Psoas muscle (tissue), 8 donors: Measurements from ENCODE around the gene PLD3. TPM values are rescaled to one million over a fixed set of nuclear protein-coding genes. Genes with fewer than 3 reads are reported as not detected.

Experiments used
- ATAC-seq, 4 donors: fragments of 200-7000 bp; cut with Tn5 transposase; one replicate each; pipeline ENCODE4 v1.9.1; 2020; ENCODE audit warnings: moderate library complexity in 3 of 4, mild to moderate bottlenecking in 2 of 4
- DNase-seq, 2 donors: peaks; one replicate each; pipeline ENCODE4 v3.0.0-alpha.2; 2020
- H3K27ac ChIP-seq: fragments of 200-600 bp; one replicate; pipeline ENCODE4 v1.8.0; 2022
- H3K27me3 ChIP-seq, 3 donors: fragments of 200-600 bp in 1 of 3; one replicate each; pipeline versions ENCODE4 v1.6.1 to v1.8.0; 2013 to 2022; ENCODE audit warnings: low read length in 2 of 3, mild to moderate bottlenecking in 2 of 3, moderate library complexity in 1 of 3; ENCODE audit not compliant: insufficient read depth in 3 of 3
- H3K36me3 ChIP-seq, 2 donors: fragments of 200-600 bp in 1 of 2; one replicate each; pipeline versions ENCODE4 v1.6.1 to v1.8.0; 2013 to 2022; ENCODE audit warnings: low read depth in 1 of 2, mild to moderate bottlenecking in 1 of 2, moderate library complexity in 1 of 2; ENCODE audit not compliant: insufficient read depth in 1 of 2
- H3K4me1 ChIP-seq: fragments of 200-600 bp; one replicate; pipeline ENCODE4 v1.8.0; 2022
- H3K4me3 ChIP-seq: fragments of 200-600 bp; one replicate; pipeline ENCODE4 v1.8.0; 2022; ENCODE audit warnings: mild to moderate bottlenecking
- H3K9me3 ChIP-seq: fragments of 200-600 bp; one replicate; pipeline ENCODE4 v1.8.0; 2022
- WGBS, 3 donors: extraction: QIAGEN DNeasy Blood & Tissue Kit; methylation state at CpG; one replicate each; pipeline versions ENCODE4 v1.1.6 to v1.1.7; 2013; 5-methylcytosine and 5-hydroxymethylcytosine counted together
- intact Hi-C, 2 donors: fragments of 100-400 bp; cut with DNase I; formaldehyde crosslinking; loops; one replicate each; pipeline versions ENCODE4 v1.11.0 to v1.14.2; 2022
- polyA plus RNA-seq, 3 donors: library from polyadenylated mRNA; stranded (reverse); fragments of 200-250 nt; gene quantifications; one replicate each; pipeline ENCODE4 v1.2.3, GENCODE V29; 2013
- total RNA-seq, 4 donors: library from RNA; stranded (reverse); fragmentation: NEBNext Ultra II Directional in 2 of 4; extraction: Animal tissue kit (Norgen Biotek cat#: 25700) in 2 of 4; gene quantifications; one replicate each; pipeline versions ENCODE4 v1.2.1 to v1.2.4, GENCODE V29; 2021 to 2023
- TF ChIP-seq, protein P1 (sequence below): fragments of 200-600 bp; IDR thresholded peaks from one replicate; pipeline ENCODE4 v1.8.0; 2022; ENCODE audit warnings: antibody characterized with exemption
- donor health status: healthy with polysubstance abuse.
- donor health status: DM: no; HTN: no; CAD: no; lungs with moderate emphysema.
- donor health status: Bipolar disorder and iron deficiency.
- donor health status: healthy.
- donor health status: DM: yes; HTN: yes; CAD: no.
- donor health status: DM: no; HTN: no; CAD: no.
- donor health status: DM: no; HTN: no; CAD: no.
- donor health status: DM: yes; HTN: yes; CAD: no.

PLD3 gene
- total and polyA plus RNA-seq, 7 donors = 60.2 to 116 (median 84.2) TPM

DNA sequence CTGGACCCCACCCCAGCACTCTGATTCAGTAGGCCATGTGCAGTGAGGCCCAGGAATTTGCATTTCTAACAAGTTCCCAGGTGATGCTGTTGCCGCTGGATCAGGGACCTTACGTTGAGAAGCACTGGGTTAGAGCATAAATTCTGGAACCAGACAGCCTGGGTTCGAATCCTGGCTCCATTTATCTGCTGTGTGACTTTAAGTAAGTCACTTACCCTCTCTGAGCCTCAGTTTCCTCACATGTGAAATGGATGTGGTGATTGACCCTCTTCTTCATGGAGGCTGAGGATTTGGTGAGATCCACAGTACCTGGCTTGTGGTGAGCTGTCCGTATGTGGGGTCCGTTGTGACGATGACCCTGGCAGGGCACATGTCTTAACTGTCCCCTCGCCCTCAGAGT is 25.6 kb downstream of the PLD3 start:
- TF ChIP-seq, protein P1, sequence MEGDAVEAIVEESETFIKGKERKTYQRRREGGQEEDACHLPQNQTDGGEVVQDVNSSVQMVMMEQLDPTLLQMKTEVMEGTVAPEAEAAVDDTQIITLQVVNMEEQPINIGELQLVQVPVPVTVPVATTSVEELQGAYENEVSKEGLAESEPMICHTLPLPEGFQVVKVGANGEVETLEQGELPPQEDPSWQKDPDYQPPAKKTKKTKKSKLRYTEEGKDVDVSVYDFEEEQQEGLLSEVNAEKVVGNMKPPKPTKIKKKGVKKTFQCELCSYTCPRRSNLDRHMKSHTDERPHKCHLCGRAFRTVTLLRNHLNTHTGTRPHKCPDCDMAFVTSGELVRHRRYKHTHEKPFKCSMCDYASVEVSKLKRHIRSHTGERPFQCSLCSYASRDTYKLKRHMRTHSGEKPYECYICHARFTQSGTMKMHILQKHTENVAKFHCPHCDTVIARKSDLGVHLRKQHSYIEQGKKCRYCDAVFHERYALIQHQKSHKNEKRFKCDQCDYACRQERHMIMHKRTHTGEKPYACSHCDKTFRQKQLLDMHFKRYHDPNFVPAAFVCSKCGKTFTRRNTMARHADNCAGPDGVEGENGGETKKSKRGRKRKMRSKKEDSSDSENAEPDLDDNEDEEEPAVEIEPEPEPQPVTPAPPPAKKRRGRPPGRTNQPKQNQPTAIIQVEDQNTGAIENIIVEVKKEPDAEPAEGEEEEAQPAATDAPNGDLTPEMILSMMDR = no peak
- 93 to 98% (median 95%) methylated on average over 7 of the region's 7 CpGs for WGBS, 3 donors
- intact Hi-C loops = no loop called here
- DNase-seq (no peak), ATAC-seq (no peak)
- Histone ChIP-seq H3K9me3 (no peaks in the 10 kb centered on the region), H3K27ac (no peak overlapping the region), H3K4me3 (no peak overlapping the region), H3K36me3 (peaks cover 0 to 89% of the 10 kb centered on the region in 2 donors), H3K4me1 (no peaks in the 10 kb centered on the region), H3K27me3 (no peaks in the 10 kb centered on the region)

DNA sequence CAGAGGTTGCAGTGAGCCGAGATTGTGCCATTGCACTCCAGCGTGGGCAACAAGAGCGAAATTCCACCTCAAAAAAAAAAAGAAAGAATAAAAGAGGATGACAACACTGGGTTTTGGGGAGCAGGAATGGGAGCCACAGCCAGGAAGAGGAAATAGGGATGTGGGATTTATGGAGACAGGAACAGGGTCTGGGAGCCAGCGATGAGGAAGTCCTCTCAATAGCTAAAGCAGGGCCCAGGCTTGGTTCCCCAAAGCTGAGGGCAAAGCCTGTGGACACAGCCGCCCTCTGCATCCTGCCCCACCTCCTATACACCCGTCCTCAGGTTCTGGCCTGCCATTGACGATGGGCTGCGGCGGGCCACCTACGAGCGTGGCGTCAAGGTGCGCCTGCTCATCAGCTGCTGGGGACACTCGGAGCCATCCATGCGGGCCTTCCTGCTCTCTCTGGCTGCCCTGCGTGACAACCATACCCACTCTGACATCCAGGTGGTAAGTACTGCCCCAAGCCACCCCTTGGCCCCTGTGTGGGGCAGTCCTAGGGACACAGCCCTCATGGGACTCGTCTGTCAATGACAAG is 27.9 kb downstream of the PLD3 start:
- no peaks in the 10 kb centered on the region for H3K27me3 ChIP-seq
- ATAC-seq (no peak), DNase-seq (no peak)
- H3K27ac ChIP-seq = no peak overlapping the region
- H3K4me1 ChIP-seq = no peaks in the 10 kb centered on the region
- intact Hi-C loops = no loop called here
- 93 to 95% (median 94%) methylated on average over 15 to 17 of the region's 17 CpGs for WGBS, 3 donors
- H3K9me3 ChIP-seq = no peaks in the 10 kb centered on the region
- H3K36me3 ChIP-seq = peaks cover 0 to 81% of the 10 kb centered on the region in 2 donors
- TF ChIP-seq, protein P1 = no peak
- no peak overlapping the region for H3K4me3 ChIP-seq

DNA sequence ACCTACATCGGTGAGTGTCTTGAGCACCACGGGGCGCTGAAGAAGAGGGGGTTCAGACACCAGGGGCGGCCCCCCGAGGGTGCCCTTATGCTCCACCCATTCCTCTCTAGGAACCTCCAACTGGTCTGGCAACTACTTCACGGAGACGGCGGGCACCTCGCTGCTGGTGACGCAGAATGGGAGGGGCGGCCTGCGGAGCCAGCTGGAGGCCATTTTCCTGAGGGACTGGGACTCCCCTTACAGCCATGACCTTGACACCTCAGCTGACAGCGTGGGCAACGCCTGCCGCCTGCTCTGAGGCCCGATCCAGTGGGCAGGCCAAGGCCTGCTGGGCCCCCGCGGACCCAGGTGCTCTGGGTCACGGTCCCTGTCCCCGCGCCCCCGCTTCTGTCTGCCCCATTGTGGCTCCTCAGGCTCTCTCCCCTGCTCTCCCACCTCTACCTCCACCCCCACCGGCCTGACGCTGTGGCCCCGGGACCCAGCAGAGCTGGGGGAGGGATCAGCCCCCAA is 29.4 kb downstream of the PLD3 start:
- Histone ChIP-seq H3K4me1 (no peaks in the 10 kb centered on the region), H3K36me3 (peaks cover 0 to 66% of the 10 kb centered on the region in 2 donors), H3K4me3 (no peak overlapping the region), H3K9me3 (no peaks in the 10 kb centered on the region), H3K27ac (no peak overlapping the region), H3K27me3 (no peaks in the 10 kb centered on the region)
- intact Hi-C loops = no loop called here
- ATAC-seq (no peak), DNase-seq (no peak)
- TF ChIP-seq, protein P1 = no peak
- WGBS, 3 donors = 86 to 90% (median 89%) methylated on average over 21 to 25 of the region's 25 CpGs

DNA sequence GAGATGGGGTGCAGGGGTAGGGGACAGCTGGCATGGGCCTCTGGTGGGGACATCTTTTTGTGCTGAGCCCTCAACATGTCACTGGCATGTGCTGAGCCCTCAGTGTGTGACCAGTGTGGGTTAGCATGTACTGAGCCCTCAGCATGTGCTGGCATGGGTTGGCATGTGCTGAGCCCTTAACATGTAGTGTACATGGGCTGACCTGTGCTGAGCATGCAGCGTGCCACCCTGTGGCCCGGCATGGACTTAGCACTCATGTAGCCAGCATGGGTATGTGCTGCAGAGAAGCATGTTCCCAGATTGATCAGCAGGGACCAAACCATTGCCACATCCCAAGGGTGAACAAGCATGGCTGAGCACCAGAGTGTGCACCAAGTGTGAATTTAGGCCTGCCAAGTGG is 30.0 kb downstream of the PLD3 start:
- no peaks in the 10 kb centered on the region for H3K9me3 ChIP-seq
- intact Hi-C loops = no loop called here
- TF ChIP-seq, protein P1 = no peak
- H3K27me3 ChIP-seq = no peaks in the 10 kb centered on the region
- H3K36me3 ChIP-seq = peaks cover 0 to 60% of the 10 kb centered on the region in 2 donors
- DNase-seq (no peak), ATAC-seq (peak in 2 of 4 donors; percentile 36 to 39)
- no peak overlapping the region for H3K4me3 ChIP-seq
- H3K27ac ChIP-seq = no peak overlapping the region
- no peaks in the 10 kb centered on the region for H3K4me1 ChIP-seq
- WGBS, 3 donors = 72 to 85% (median 75%) methylated on average over 2 of the region's 2 CpGs
